ENCODE data around the gene SGTA. TPM values are rescaled to one million over a fixed set of nuclear protein-coding genes. Genes with fewer than 3 reads are reported as not detected.

Gene SGTA
- total and polyA plus RNA-seq, 4 donors, result 16.7 to 38.4 (median 21.0) TPM

DNA sequence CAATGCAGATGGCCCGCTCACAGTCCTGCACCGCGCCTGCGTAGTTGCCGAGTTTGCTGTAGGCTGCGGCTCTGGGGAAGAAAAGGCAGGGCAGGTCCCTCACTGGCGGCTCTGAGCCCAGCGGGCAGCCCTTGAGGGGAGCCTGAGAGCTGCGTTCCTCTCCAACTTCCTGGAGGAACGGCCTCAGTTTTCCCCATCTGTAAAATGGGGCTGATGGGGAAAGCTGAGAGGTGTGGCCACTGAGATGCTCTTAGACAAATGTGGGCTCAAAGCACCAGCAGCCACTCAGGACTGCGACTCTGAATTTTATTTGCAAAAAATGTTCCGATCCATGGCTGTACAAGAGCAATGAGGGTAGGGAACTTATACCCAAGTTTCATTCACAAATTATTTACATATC is 19.4 kb downstream of the SGTA start:
- DNase-seq (ENCODE audit: low spot score), result no peak
- no peak for TF ChIP-seq FOXA1 (IDR thresholded peaks at IDR 0.05)
- TF ChIP-seq RAD21 (IDR thresholded peaks at IDR 0.05), result no peak
- TF ChIP-seq CTCF (IDR thresholded peaks at IDR 0.05; ENCODE audit: low read depth, low read length, missing input control), result no peak
- no peak for TF ChIP-seq HNF4A (conservative IDR thresholded peaks at IDR 0.05)
- TF ChIP-seq REST (IDR thresholded peaks at IDR 0.05), result no peak
- TF ChIP-seq HNF4G (IDR thresholded peaks at IDR 0.05), result no peak
- TF ChIP-seq RXRA (IDR thresholded peaks at IDR 0.05), result no peak
- Histone ChIP-seq H3K9me3 (ENCODE audit: control insufficient read depth in 4 of 4, low read length in 3 of 4) (no peaks in the 10 kb centered on the region), H3K4me1 (ENCODE audit: control insufficient read depth in 4 of 4, insufficient read depth in 4 of 4, low read length in 3 of 4) (no peaks in the 10 kb centered on the region), H3K4me3 (ENCODE audit: low read depth in 1 of 3, low read length in 3 of 3) (no peak overlapping the region), H3K36me3 (ENCODE audit: control insufficient read depth in 4 of 4, insufficient read depth in 3 of 4, low read depth in 1 of 4, low read length in 3 of 4) (peaks cover 3 to 62% (median 9%) of the 10 kb centered on the region in 4 donors), H3K9ac (ENCODE audit: low read depth in 1 of 2, low read length in 2 of 2) (no peak overlapping the region), H3K27me3 (ENCODE audit: control insufficient read depth in 4 of 4, insufficient read depth in 4 of 4, low read length in 3 of 4) (no peaks in the 10 kb centered on the region), H3K27ac (ENCODE audit: low read depth in 1 of 2, low read length in 2 of 2) (no peak overlapping the region)
- WGBS, result 97% methylated on average over 12 of the region's 12 CpGs

DNA sequence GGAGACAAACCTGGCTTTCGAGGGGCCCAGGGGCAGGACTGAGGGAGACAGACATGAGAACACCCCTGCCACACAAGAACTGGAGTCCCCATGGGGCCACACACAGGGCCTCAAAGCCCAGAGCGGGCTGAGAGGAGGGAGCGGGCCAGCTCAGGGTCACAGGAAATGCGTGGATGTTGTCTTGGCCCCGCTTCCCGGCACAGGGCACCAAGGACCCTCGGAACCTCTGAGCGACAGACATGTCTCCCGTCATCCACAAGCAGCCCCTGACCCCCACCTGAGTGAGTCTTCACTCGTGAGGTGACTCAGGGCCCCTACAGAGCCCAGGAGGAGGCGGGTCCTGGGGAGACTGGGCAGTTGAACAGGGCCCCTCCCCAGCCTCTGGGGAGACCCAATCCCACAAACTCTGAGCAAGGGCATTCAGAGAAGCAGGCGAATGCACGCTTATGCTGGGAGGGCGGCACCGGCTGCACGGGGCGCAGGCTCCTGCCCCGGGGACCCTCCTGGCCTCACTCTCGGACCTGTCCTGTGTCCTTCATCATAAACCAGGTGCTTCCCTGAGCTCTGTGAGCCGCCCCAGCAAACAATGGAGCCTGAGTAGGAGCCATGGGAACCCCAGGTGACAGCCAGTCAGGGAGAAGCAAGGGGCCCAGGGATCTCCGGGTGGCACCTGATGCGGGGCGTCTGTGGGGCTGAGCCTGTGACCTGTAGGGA is 20.1 kb downstream of the SGTA start:
- 95% methylated on average over 23 of the region's 23 CpGs for WGBS
- H3K36me3 ChIP-seq (ENCODE audit: control insufficient read depth in 4 of 4, insufficient read depth in 3 of 4, low read depth in 1 of 4, low read length in 3 of 4), result peaks cover 3 to 63% (median 11%) of the 10 kb centered on the region in 4 donors

More for the DNA sequence above, 20.1 kb downstream of the SGTA start:
- H3K4me1 ChIP-seq (ENCODE audit: control insufficient read depth in 4 of 4, insufficient read depth in 4 of 4, low read length in 3 of 4), result no peaks in the 10 kb centered on the region
- no peak for DNase-seq (ENCODE audit: low spot score)
- no peaks in the 10 kb centered on the region for H3K27me3 ChIP-seq (ENCODE audit: control insufficient read depth in 4 of 4, insufficient read depth in 4 of 4, low read length in 3 of 4)
- H3K4me3 ChIP-seq (ENCODE audit: low read depth in 1 of 3, low read length in 3 of 3), result no peak overlapping the region
- TF ChIP-seq SP1 (IDR thresholded peaks at IDR 0.05), result no peak
- TF ChIP-seq NR2F2 (IDR thresholded peaks at IDR 0.05), result no peak
- TF ChIP-seq FOXA1 (IDR thresholded peaks at IDR 0.05), result no peak
- TF ChIP-seq RAD21 (IDR thresholded peaks at IDR 0.05), result no peak
- no peak for TF ChIP-seq RXRA (IDR thresholded peaks at IDR 0.05)
- TF ChIP-seq MAX (IDR thresholded peaks at IDR 0.05), result no peak
- no peak overlapping the region for H3K27ac ChIP-seq (ENCODE audit: low read depth in 1 of 2, low read length in 2 of 2)
- no peaks in the 10 kb centered on the region for H3K9me3 ChIP-seq (ENCODE audit: control insufficient read depth in 4 of 4, low read length in 3 of 4)
- H3K9ac ChIP-seq (ENCODE audit: low read depth in 1 of 2, low read length in 2 of 2), result no peak overlapping the region
